Measurements from ENCODE around the gene SLC20A1. TPM values are rescaled to one million over a fixed set of nuclear protein-coding genes. Genes with fewer than 3 reads are reported as not detected.

The SLC20A1 gene
- total RNA-seq, 3 donors from 2014 or later = 26.1 to 46.8 (median 42.6) TPM

DNA sequence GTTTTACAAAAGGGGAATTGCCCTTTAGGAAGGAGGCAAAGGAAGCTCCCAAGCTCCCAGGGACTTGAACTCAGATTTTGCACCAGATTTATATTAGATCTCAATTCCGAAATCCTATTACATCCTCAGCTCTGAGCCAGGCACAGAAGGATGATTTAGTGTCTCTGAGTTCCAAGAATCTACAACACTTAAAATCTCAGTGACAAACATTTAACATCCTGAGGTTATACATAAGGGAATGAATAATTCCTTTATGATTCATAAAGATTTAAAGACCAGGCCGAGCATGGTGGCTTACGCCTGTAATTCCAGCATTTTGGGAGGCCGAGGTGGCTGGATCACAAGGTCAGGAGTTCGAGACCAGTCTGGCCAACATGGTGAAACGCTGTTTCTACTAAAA, 16.5 kb upstream of the SLC20A1 start:
- no peak for DNase-seq (ENCODE audit: low spot score in 2 of 2)
- Histone ChIP-seq H3K27me3 (no peaks in the 10 kb centered on the region), H3K9me3 (no peaks in the 10 kb centered on the region), H3K4me1 (peaks cover 0 to 14% of the 10 kb centered on the region in 2 donors), H3K27ac (no peak overlapping the region), H3K36me3 (no peaks in the 10 kb centered on the region), H3K4me3 (no peak overlapping the region)
- TF ChIP-seq, protein P1, sequence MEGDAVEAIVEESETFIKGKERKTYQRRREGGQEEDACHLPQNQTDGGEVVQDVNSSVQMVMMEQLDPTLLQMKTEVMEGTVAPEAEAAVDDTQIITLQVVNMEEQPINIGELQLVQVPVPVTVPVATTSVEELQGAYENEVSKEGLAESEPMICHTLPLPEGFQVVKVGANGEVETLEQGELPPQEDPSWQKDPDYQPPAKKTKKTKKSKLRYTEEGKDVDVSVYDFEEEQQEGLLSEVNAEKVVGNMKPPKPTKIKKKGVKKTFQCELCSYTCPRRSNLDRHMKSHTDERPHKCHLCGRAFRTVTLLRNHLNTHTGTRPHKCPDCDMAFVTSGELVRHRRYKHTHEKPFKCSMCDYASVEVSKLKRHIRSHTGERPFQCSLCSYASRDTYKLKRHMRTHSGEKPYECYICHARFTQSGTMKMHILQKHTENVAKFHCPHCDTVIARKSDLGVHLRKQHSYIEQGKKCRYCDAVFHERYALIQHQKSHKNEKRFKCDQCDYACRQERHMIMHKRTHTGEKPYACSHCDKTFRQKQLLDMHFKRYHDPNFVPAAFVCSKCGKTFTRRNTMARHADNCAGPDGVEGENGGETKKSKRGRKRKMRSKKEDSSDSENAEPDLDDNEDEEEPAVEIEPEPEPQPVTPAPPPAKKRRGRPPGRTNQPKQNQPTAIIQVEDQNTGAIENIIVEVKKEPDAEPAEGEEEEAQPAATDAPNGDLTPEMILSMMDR (IDR thresholded peaks at IDR 0.05) = no peak
- intact Hi-C loops (cut with DNase I; ENCODE audit: low total_unique reads) = loop anchor here (5.0 to 10.0 kb wide), 2 partner anchors 63 to 326 kb away; no protein-coding TSS in a partner anchor

GRCh38 chr2:112629823-112630222, 15.9 kb upstream of the SLC20A1 start:
- peak in 1 of 2 donors; percentile 8 for DNase-seq (ENCODE audit: low spot score in 2 of 2)
- intact Hi-C loops (cut with DNase I; ENCODE audit: low total_unique reads) = loop anchor here (5.0 to 10.0 kb wide), 2 partner anchors 62 to 325 kb away; no protein-coding TSS in a partner anchor
- Histone ChIP-seq H3K36me3 (no peaks in the 10 kb centered on the region), H3K27ac (no peak overlapping the region), H3K27me3 (no peaks in the 10 kb centered on the region), H3K4me3 (no peak overlapping the region), H3K4me1 (peaks cover 0 to 14% of the 10 kb centered on the region in 2 donors), H3K9me3 (no peaks in the 10 kb centered on the region)
- TF ChIP-seq, protein P1 (IDR thresholded peaks at IDR 0.05) = no peak
- TF ChIP-seq POLR2A (IDR thresholded peaks at IDR 0.05) = no peak
- no peak for TF ChIP-seq POLR2AphosphoS5 (IDR thresholded peaks at IDR 0.05)

DNA sequence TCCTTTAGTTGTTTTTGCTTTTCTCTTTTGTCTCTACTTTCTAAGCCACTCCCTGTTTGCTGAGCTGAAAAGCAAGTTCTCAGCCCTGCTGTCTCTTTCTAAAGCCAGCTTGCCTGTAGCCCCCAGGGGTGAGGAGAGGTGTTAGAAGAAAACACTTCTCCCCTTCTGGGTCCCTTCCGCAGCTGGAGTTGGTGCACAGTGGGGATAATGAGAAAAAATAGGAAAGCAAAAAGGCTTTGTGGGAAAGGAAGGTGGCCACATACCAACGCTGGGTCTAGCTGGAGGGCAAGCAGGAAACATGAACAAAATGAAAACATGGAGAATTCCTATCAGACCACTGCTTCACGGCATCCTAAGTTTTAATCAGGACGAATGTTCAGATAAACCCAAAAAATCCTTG, 15.5 kb upstream of the SLC20A1 start:
- Histone ChIP-seq H3K9me3 (no peaks in the 10 kb centered on the region), H3K27ac (peak overlapping the region in 1 of 2 donors; percentile 70), H3K27me3 (no peaks in the 10 kb centered on the region), H3K4me1 (peaks cover 0 to 14% of the 10 kb centered on the region in 2 donors), H3K4me3 (no peak overlapping the region), H3K36me3 (no peaks in the 10 kb centered on the region)
- no peak for TF ChIP-seq POLR2AphosphoS5 (IDR thresholded peaks at IDR 0.05)
- no peak for TF ChIP-seq POLR2A (IDR thresholded peaks at IDR 0.05)
- TF ChIP-seq, protein P1 (IDR thresholded peaks at IDR 0.05) = no peak
- DNase-seq (ENCODE audit: low spot score in 2 of 2) = peak in 1 of 2 donors; percentile 16
- intact Hi-C loops (cut with DNase I; ENCODE audit: low total_unique reads) = no loop called here

GRCh38 chr2:112633708-112634107, 12.0 kb upstream of the SLC20A1 start:
- H3K4me1 ChIP-seq = peaks cover 0 to 3% of the 10 kb centered on the region in 2 donors

DNA sequence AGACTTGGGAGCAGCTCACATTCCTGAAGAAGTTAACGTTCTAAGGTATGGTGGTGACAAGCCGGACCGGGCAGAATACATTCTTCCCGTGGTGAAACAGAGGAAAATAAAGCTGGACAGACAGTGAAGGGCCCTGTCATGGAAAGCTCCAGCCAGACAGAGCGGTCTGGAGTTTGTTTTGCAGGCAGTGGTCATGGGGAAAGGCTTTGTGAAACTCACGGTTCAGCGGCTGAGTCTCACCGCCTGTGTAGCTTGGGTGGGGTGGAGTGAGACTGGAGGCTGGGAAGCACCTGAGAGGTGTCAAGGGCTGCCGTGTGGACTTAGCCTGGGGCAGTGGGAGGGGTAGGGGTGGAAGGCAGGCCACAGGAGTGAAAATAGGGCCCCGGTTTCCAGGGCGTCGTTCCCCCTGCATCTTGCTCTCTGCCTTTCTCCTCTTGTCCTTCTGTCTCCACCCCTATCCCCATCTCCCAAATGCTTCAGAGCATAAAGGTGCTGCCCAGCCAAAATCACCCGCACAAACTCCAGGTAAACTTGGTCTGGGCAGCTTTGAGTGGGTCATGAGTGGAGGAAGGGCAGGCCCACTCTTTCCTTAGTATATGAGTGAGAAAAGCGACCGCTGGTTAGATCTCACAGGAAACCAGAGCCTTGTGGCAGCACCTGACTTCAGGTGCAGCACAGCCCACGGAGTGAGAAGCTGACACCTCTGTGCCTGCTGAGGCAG, 11.4 kb upstream of the SLC20A1 start:
- Histone ChIP-seq H3K27me3 (no peaks in the 10 kb centered on the region), H3K36me3 (no peaks in the 10 kb centered on the region), H3K27ac (no peak overlapping the region), H3K4me1 (peaks cover 0 to 3% of the 10 kb centered on the region in 2 donors), H3K9me3 (no peaks in the 10 kb centered on the region), H3K4me3 (no peak overlapping the region)
- TF ChIP-seq POLR2A (IDR thresholded peaks at IDR 0.05) (no peak), POLR2AphosphoS5 (IDR thresholded peaks at IDR 0.05) (no peak)
- TF ChIP-seq, protein P1 (IDR thresholded peaks at IDR 0.05) = no peak
- intact Hi-C loops (cut with DNase I; ENCODE audit: low total_unique reads) = no loop called here
- peak in 1 of 2 donors; percentile 17 for DNase-seq (ENCODE audit: low spot score in 2 of 2)

More at GRCh38 chr2:112633708-112634107, 12.0 kb upstream of the SLC20A1 start:
- no peaks in the 10 kb centered on the region for H3K27me3 ChIP-seq
- no peak overlapping the region for H3K27ac ChIP-seq
- H3K9me3 ChIP-seq = no peaks in the 10 kb centered on the region
- intact Hi-C loops (cut with DNase I; ENCODE audit: low total_unique reads) = no loop called here
- no peak for TF ChIP-seq POLR2AphosphoS5 (IDR thresholded peaks at IDR 0.05)
- TF ChIP-seq, protein P1 (IDR thresholded peaks at IDR 0.05) = no peak
- no peak for TF ChIP-seq POLR2A (IDR thresholded peaks at IDR 0.05)
- H3K36me3 ChIP-seq = no peaks in the 10 kb centered on the region
- DNase-seq (ENCODE audit: low spot score in 2 of 2) = no peak
- no peak overlapping the region for H3K4me3 ChIP-seq
